Measurements from ENCODE around the gene F12.

The F12 gene

DNA sequence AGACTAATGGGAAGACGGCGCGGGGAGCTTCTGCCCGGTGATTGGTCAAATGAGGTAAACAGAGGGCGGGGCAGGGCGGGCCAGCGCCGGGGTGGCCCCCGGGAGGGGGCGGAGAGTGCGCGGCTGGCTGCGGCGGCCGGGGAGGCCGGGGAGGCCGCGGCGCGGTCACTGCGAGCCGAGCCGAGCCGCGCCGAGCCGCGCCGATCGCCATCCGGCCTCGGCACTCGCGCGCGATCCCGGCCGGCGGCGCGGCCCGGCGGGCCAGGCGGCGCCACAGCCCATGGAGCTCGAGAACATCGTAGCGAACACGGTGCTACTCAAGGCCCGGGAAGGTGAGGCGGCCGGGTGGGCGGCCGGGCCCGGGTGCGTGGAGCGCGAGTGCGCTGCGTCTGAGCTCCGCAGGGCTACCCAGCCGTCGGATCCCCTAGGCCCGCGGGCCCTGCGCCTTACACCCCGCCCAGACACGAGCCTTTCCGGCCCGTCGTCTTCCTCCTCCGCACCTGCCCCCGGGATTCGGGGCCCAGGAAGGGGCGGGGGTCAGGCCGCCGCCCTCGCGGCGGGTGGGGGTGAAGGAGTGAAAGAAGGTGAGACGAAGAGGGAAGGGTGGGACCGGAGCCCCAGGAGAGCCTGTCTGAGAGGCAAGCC, 17.3 kb upstream of the F12 start, which contains the start of gene GRK6 (continued):
- TF ChIP-seq GLIS2 (tag by site-specific recombination; IDR thresholded peaks at IDR 0.05) (no peak; the same call in 1 of the 2 replicates), GFI1B (tag by site-specific recombination; IDR thresholded peaks at IDR 0.05) (no peak), ZNF239 (tag by site-specific recombination; IDR thresholded peaks at IDR 0.05) (no peak), ZNF747 (tag by site-specific recombination; IDR thresholded peaks at IDR 0.05) (no peak), ZNF169 (tag by site-specific recombination; IDR thresholded peaks at IDR 0.05) (no peak), TRIM28 (IDR thresholded peaks at IDR 0.05; ENCODE audit: borderline replicate concordance, low read length) (no peak), ZNF184 (tag by site-specific recombination; IDR thresholded peaks at IDR 0.05) (no peak), ZNF488 (tag by site-specific recombination; IDR thresholded peaks at IDR 0.05) (no peak), ZNF37A (tag by site-specific recombination; IDR thresholded peaks at IDR 0.05) (no peak), ZNF121 (tag by site-specific recombination; IDR thresholded peaks at IDR 0.05) (no peak), ZNF529 (tag by site-specific recombination; IDR thresholded peaks at IDR 0.05; ENCODE audit: insufficient replicate concordance) (no peak), ZNF654 (tag by site-specific recombination; IDR thresholded peaks at IDR 0.05; ENCODE audit: low read depth) (no peak), ZNF350 (tag by site-specific recombination; IDR thresholded peaks at IDR 0.05) (no peak), RBAK (tag by site-specific recombination; IDR thresholded peaks at IDR 0.05) (no peak), ZBTB21 (tag by site-specific recombination; IDR thresholded peaks at IDR 0.05) (no peak), ZNF501 (tag by site-specific recombination; IDR thresholded peaks at IDR 0.05) (no peak), ZNF354C (tag by site-specific recombination; IDR thresholded peaks at IDR 0.05; ENCODE audit: borderline replicate concordance, low read depth) (no peak), ZNF610 (tag by site-specific recombination; IDR thresholded peaks at IDR 0.05; ENCODE audit: borderline replicate concordance) (no peak), ZNF24 (tag by site-specific recombination; IDR thresholded peaks at IDR 0.05) (no peak), ZNF837 (tag by site-specific recombination; IDR thresholded peaks at IDR 0.05) (no peak), SP7 (tag by site-specific recombination; IDR thresholded peaks at IDR 0.05) (no peak), ZNF664 (tag by site-specific recombination; IDR thresholded peaks at IDR 0.05) (no peak), ZBTB20 (tag by site-specific recombination; IDR thresholded peaks at IDR 0.05) (peak; percentile 63; the same call in 1 of the 2 replicates), ZNF621 (tag by site-specific recombination; IDR thresholded peaks at IDR 0.05) (no peak), ZNF423 (tag by site-specific recombination; IDR thresholded peaks at IDR 0.05) (no peak), ZNF521 (tag by site-specific recombination; IDR thresholded peaks at IDR 0.05) (no peak), HOXD13 (CRISPR knock-in tag; IDR thresholded peaks at IDR 0.05; ENCODE audit: borderline replicate concordance) (no peak), ZNF792 (tag by site-specific recombination; IDR thresholded peaks at IDR 0.05) (no peak), REPIN1 (tag by site-specific recombination; IDR thresholded peaks at IDR 0.05; ENCODE audit: low read depth) (no peak), KLF8 (tag by site-specific recombination; IDR thresholded peaks at IDR 0.05) (peak; percentile 17; the same call in 1 of the 2 replicates), ZSCAN5A (tag by site-specific recombination; IDR thresholded peaks at IDR 0.05) (no peak), ZNF623 (tag by site-specific recombination; IDR thresholded peaks at IDR 0.05) (no peak)
- TF ChIP-seq, protein P1, sequence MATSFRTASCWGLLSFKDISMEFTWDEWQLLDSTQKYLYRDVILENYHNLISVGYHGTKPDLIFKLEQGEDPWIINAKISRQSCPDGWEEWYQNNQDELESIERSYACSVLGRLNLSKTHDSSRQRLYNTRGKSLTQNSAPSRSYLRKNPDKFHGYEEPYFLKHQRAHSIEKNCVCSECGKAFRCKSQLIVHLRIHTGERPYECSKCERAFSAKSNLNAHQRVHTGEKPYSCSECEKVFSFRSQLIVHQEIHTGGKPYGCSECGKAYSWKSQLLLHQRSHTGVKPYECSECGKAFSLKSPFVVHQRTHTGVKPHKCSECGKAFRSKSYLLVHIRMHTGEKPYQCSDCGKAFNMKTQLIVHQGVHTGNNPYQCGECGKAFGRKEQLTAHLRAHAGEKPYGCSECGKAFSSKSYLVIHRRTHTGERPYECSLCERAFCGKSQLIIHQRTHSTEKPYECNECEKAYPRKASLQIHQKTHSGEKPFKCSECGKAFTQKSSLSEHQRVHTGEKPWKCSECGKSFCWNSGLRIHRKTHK (tag by site-specific recombination; IDR thresholded peaks at IDR 0.05): no peak
- TF ChIP-seq, protein P2, sequence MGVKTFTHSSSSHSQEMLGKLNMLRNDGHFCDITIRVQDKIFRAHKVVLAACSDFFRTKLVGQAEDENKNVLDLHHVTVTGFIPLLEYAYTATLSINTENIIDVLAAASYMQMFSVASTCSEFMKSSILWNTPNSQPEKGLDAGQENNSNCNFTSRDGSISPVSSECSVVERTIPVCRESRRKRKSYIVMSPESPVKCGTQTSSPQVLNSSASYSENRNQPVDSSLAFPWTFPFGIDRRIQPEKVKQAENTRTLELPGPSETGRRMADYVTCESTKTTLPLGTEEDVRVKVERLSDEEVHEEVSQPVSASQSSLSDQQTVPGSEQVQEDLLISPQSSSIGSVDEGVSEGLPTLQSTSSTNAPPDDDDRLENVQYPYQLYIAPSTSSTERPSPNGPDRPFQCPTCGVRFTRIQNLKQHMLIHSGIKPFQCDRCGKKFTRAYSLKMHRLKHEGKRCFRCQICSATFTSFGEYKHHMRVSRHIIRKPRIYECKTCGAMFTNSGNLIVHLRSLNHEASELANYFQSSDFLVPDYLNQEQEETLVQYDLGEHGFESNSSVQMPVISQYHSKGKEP (tag by site-specific recombination; IDR thresholded peaks at IDR 0.05): no peak
- TF ChIP-seq, protein P3, sequence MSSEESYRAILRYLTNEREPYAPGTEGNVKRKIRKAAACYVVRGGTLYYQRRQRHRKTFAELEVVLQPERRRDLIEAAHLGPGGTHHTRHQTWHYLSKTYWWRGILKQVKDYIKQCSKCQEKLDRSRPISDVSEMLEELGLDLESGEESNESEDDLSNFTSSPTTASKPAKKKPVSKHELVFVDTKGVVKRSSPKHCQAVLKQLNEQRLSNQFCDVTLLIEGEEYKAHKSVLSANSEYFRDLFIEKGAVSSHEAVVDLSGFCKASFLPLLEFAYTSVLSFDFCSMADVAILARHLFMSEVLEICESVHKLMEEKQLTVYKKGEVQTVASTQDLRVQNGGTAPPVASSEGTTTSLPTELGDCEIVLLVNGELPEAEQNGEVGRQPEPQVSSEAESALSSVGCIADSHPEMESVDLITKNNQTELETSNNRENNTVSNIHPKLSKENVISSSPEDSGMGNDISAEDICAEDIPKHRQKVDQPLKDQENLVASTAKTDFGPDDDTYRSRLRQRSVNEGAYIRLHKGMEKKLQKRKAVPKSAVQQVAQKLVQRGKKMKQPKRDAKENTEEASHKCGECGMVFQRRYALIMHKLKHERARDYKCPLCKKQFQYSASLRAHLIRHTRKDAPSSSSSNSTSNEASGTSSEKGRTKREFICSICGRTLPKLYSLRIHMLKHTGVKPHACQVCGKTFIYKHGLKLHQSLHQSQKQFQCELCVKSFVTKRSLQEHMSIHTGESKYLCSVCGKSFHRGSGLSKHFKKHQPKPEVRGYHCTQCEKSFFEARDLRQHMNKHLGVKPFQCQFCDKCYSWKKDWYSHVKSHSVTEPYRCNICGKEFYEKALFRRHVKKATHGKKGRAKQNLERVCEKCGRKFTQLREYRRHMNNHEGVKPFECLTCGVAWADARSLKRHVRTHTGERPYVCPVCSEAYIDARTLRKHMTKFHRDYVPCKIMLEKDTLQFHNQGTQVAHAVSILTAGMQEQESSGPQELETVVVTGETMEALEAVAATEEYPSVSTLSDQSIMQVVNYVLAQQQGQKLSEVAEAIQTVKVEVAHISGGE (tag by site-specific recombination; conservative IDR thresholded peaks at IDR 0.05; ENCODE audit: low read depth): peak; percentile 52; the same call in 1 of the 2 replicates

Data from HEK293 (cell line).